ENCODE measurements around the gene ABCA5.
"Not testable (repeated sequence)": the region's sequence is repeated elsewhere in the genome, so short reads cannot be mapped to it uniquely, and the experiment has no call there.

The ABCA5 gene

DNA sequence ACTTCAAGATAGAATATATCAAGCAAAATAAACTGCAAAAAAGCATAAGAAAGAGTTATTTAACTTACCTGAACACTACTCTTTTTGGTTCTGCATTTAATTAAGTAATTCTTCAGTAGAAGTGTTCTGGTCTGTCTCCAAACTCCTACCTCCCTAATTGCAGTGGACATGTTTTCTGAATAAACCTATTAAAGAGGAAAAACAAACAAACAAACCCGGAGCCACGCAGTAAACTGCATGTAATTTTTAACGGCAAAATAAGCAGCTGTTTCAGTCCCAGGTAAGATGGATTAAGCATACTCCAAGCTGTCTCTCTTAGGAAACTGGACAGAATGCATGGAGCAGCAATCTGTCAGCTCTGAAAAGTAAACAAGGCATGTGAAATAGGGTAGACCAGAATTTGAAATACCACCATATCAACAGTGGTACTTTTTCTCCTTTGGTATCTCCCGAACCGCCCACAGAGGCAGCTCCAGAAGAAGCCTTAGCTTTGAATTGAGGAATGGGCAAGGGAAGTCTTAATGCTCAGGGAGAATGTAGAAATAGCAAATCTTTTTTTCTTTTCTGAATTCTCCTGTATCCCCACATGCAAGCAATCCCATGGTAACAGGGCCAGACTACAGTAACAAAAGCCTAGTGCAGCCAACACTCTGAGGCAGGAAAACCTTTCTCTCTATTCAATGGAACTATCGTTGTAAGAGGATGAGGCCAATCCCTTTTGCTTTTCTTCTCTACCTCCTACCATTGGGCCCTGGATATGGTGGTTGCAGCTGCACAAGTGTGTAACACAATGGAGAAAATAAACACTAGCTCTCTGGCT lies 12.5 kb downstream of the ABCA5 start:
- ATAC-seq (replicated peaks) (no peak), DNase-seq (no peak)
- no peak overlapping the region for H3K27ac Mint-ChIP-seq
- H3K9me3 Mint-ChIP-seq, result no peaks in the 10 kb centered on the region
- no peak overlapping the region for H3K4me3 Mint-ChIP-seq
- peaks cover 5 to 14% of the 10 kb centered on the region in 2 donors for H3K36me3 Mint-ChIP-seq
- peaks cover 2 to 5% of the 10 kb centered on the region in 2 donors for H3K4me1 Mint-ChIP-seq
- H3K27me3 Mint-ChIP-seq, result no peaks in the 10 kb centered on the region

DNA sequence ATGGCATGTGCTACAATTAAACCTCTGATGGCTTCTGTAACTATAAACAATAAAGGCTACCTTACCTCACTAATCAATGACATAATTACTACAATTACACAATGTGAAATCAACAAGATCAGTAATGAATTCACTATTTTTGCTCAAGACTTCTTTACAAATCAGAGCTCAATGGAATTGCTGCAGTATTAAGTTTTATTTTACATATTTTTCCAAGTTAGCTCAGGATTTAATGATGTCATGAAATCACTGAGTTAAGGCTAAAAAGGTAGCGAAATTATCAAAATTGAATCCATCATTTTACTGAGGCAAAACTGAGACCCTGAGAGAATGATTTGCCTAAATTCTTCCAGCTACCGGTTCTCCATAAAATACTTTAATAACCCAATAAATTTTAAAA lies 21.8 kb downstream of the ABCA5 start:
- H3K4me3 Mint-ChIP-seq, result no peak overlapping the region
- ATAC-seq (replicated peaks) (no peak), DNase-seq (no peak)
- no peak overlapping the region for H3K27ac Mint-ChIP-seq
- H3K4me1 Mint-ChIP-seq, result no peaks in the 10 kb centered on the region
- H3K36me3 Mint-ChIP-seq, result peaks cover 0 to 4% of the 10 kb centered on the region in 2 donors
- H3K27me3 Mint-ChIP-seq, result no peaks in the 10 kb centered on the region
- H3K9me3 Mint-ChIP-seq, result no peaks in the 10 kb centered on the region

DNA sequence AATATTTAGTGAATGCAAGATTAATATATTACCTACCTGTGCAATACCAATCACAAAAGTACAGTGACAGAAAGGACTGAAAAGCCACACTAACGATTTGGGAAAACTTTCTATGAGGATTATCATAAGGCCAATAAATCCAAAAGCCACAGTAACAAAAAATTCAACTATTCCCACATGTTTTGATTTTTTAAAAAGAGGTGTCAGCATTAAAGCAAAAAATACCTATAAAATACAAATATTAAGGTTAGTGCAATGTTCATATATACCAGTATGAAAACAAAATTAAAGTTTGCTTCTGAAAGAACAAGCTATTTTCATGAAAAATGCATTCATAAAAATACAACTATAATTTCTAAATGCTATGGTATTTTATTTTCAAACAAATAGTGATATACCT lies 24.3 kb downstream of the ABCA5 start:
- Mint-ChIP-seq H3K4me3 (no peak overlapping the region), H3K27ac (no peak overlapping the region), H3K4me1 (no peaks in the 10 kb centered on the region), H3K9me3 (peaks cover 0 to 4% of the 10 kb centered on the region in 2 donors), H3K36me3 (peaks cover 4 to 21% of the 10 kb centered on the region in 2 donors), H3K27me3 (no peaks in the 10 kb centered on the region)
- no peak for ATAC-seq (replicated peaks)
- DNase-seq, result no peak

DNA sequence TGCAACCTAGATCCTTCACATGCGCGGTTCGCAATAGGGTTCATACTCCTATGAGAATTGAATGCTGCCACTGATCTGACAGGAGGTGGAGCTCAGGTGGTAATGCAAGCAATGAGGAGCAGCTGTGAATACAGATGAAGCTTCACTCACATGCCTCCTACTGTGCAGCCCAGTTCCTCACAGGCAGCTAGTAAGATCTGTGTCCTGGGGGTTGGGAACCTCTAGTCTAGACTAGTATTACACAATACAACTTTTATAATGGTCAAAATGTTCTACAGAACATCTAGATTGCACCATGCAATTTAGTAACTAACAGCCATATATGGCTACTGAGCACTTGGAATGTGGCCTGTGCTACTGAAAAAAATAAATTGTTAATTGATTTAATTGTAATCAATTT lies 26.7 kb downstream of the ABCA5 start:
- DNase-seq (no peak), ATAC-seq (replicated peaks) (no peak)
- H3K9me3 Mint-ChIP-seq, result peaks cover 0 to 4% of the 10 kb centered on the region in 2 donors
- H3K27me3 Mint-ChIP-seq, result no peaks in the 10 kb centered on the region
- H3K4me1 Mint-ChIP-seq, result no peaks in the 10 kb centered on the region
- H3K27ac Mint-ChIP-seq, result no peak overlapping the region
- H3K4me3 Mint-ChIP-seq, result no peak overlapping the region
- peaks cover 10 to 25% of the 10 kb centered on the region in 2 donors for H3K36me3 Mint-ChIP-seq

DNA sequence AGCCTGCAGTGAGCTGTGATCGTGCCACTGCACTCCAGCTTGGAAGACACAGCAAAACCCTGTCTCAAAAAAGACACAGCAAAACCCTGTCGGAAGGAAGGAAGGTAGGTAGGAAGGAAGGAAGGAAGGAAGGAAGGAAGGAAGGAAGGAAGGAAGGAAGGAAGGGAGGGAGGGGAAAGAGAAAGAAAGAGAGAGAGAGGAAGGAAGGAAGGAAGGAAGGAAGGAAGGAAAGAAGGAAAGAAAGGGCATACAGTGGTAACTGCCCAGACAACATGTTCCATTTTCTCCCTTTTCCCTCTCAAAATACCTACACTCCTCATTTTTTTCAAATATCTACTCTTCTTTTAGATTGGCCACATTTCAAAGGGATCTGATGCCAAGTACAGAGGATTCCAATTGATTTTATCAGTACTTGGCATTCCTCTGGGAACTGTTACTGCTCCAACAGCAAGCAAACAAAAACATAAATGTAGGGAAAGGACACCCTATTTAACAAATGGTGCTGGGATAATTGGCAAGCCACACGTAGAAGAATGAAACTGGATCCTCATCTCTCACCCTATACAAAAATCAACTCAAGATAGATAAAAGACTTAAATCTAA lies 28.7 kb downstream of the ABCA5 start:
- not testable (repeated sequence) for DNase-seq; ATAC-seq (replicated peaks); H3K27ac Mint-ChIP-seq; H3K4me1 Mint-ChIP-seq; H3K27me3 Mint-ChIP-seq; H3K4me3 Mint-ChIP-seq; H3K9me3 Mint-ChIP-seq
- H3K36me3 Mint-ChIP-seq, result peaks cover 10 to 32% of the 10 kb centered on the region in 2 donors

- Mint-ChIP-seq H3K9me3 (no peaks in the 10 kb centered on the region), H3K4me1 (peaks cover 2% of the 10 kb centered on the region in 2 donors), H3K27ac (no peak overlapping the region), H3K36me3 (peaks cover 28 to 35% of the 10 kb centered on the region in 2 donors), H3K4me3 (no peak overlapping the region), H3K27me3 (no peaks in the 10 kb centered on the region)
- ATAC-seq (replicated peaks), result no peak
- no peak for DNase-seq
Measured at GRCh38 chr17:69287168-69287567, 39.8 kb downstream of the ABCA5 start.

GRCh38 chr17:69286257-69286656 lies 40.7 kb downstream of the ABCA5 start:
- Mint-ChIP-seq H3K9me3 (no peaks in the 10 kb centered on the region), H3K27me3 (no peaks in the 10 kb centered on the region), H3K36me3 (peaks cover 26 to 33% of the 10 kb centered on the region in 2 donors), H3K4me3 (no peak overlapping the region), H3K27ac (no peak overlapping the region), H3K4me1 (peaks cover 3 to 7% of the 10 kb centered on the region in 2 donors)
- ATAC-seq (replicated peaks), result no peak
- no peak for DNase-seq

DNA sequence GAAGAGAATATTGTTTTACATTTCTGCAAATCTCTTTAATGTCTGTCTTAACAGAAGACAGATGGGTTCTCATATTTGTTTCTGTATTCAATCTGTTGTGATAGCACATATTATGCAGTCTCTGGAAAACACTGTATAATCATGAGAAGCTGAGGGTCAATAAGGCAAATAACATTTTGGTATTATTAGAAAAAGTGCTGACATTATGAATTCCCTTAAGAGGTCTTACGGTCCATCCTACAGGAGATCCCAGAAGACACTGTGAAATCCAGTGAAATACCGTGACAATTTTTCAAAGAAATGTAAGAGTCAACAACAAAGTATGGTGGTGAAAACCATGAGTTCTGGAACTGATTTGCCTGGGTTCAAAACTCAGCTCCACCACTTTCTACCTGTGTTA lies 42.3 kb downstream of the ABCA5 start:
- no peaks in the 10 kb centered on the region for H3K27me3 Mint-ChIP-seq
- DNase-seq (no peak), ATAC-seq (replicated peaks) (no peak)
- H3K27ac Mint-ChIP-seq, result no peak overlapping the region
- H3K36me3 Mint-ChIP-seq, result peaks cover 26 to 36% of the 10 kb centered on the region in 2 donors
- H3K4me1 Mint-ChIP-seq, result peaks cover 3 to 7% of the 10 kb centered on the region in 2 donors
- H3K9me3 Mint-ChIP-seq, result no peaks in the 10 kb centered on the region
- no peak overlapping the region for H3K4me3 Mint-ChIP-seq

- no peaks in the 10 kb centered on the region for H3K9me3 Mint-ChIP-seq
- H3K4me3 Mint-ChIP-seq, result no peak overlapping the region
- peaks cover 25 to 37% of the 10 kb centered on the region in 2 donors for H3K36me3 Mint-ChIP-seq
- no peaks in the 10 kb centered on the region for H3K27me3 Mint-ChIP-seq
- no peak overlapping the region for H3K27ac Mint-ChIP-seq
- H3K4me1 Mint-ChIP-seq, result peaks cover 3 to 7% of the 10 kb centered on the region in 2 donors
- no peak for DNase-seq
- ATAC-seq (replicated peaks), result no peak
Measured at GRCh38 chr17:69282002-69282401, 44.9 kb downstream of the ABCA5 start.

GRCh38 chr17:69276279-69276678 lies 50.7 kb downstream of the ABCA5 start:
- not testable (repeated sequence) for ATAC-seq (replicated peaks); H3K4me1 Mint-ChIP-seq; H3K4me3 Mint-ChIP-seq; H3K27me3 Mint-ChIP-seq; H3K9me3 Mint-ChIP-seq; H3K27ac Mint-ChIP-seq; DNase-seq
- H3K36me3 Mint-ChIP-seq, result peaks cover 20 to 27% of the 10 kb centered on the region in 2 donors

GRCh38 chr17:69275751-69276150 lies 51.2 kb downstream of the ABCA5 start:
- H3K9me3 Mint-ChIP-seq, result no peaks in the 10 kb centered on the region
- ATAC-seq (replicated peaks) (no peak), DNase-seq (no peak)
- H3K27ac Mint-ChIP-seq, result no peak overlapping the region
- no peak overlapping the region for H3K4me3 Mint-ChIP-seq
- peaks cover 20 to 27% of the 10 kb centered on the region in 2 donors for H3K36me3 Mint-ChIP-seq
- H3K27me3 Mint-ChIP-seq, result no peaks in the 10 kb centered on the region
- H3K4me1 Mint-ChIP-seq, result no peaks in the 10 kb centered on the region

DNA sequence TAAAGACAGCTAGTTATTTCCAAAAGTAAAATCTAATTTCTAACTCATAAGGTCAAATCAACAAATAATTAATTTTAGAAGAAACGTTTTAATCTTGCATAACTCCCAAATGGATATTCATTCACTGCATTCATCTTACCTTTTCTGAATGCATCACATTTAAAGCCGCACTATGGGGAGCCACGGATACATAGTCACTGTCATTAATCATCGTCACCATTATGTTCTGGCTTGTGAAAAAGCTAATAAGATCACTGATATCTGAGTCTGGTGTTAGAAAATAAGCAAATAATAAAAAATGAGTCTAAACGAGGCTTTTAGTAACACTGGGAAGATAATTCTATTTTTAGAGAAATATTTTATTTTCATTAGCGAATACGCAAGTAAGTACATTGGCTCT lies 55.9 kb downstream of the ABCA5 start:
- no peak overlapping the region for H3K4me3 Mint-ChIP-seq
- DNase-seq, result no peak
- H3K9me3 Mint-ChIP-seq, result no peaks in the 10 kb centered on the region
- no peaks in the 10 kb centered on the region for H3K4me1 Mint-ChIP-seq
- ATAC-seq (replicated peaks), result no peak
- peaks cover 9 to 18% of the 10 kb centered on the region in 2 donors for H3K36me3 Mint-ChIP-seq
- H3K27me3 Mint-ChIP-seq, result no peaks in the 10 kb centered on the region
- H3K27ac Mint-ChIP-seq, result no peak overlapping the region

DNA sequence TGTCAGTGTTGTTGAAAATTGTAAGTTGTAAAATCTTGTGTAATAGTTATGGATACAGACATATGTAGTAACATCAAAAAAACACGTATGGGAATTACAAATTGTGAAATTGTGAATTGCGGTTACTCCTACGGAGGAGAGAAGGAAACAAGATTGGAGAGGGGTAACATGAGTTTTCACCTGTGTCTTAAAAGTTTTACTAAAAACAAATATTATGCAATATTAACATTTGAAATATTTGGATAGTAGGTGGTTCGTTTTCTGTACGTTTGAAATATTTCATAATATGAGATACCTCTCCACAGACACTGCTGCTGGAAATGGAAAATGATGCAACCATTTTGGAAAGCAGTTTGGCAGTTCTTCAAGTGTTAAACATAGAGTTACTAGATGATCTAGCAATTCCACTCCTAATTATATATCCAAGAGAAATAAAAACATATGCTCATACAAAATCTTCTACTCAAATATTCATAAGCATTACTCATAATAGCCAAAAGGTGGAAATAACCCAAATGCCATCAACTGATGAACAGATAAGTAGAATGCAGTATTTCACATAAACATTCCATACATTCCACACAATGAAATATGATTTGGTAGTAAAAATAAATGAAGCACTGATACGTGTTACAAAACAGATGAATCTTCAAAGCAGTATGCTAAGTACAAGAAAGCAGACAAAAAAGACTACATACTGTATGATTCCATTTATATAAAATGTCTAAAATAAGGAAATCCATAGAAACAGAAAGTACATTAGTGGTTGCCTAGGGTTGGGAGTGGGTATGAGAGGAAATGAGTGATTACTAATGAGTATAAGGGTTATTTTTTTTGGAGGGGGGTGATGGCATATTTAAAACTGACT lies 57.6 kb downstream of the ABCA5 start:
- Mint-ChIP-seq H3K4me1 (no peaks in the 10 kb centered on the region), H3K4me3 (no peak overlapping the region), H3K9me3 (no peaks in the 10 kb centered on the region), H3K36me3 (peaks cover 6 to 15% of the 10 kb centered on the region in 2 donors), H3K27ac (no peak overlapping the region), H3K27me3 (no peaks in the 10 kb centered on the region)
- no peak for ATAC-seq (replicated peaks)
- DNase-seq, result no peak

DNA sequence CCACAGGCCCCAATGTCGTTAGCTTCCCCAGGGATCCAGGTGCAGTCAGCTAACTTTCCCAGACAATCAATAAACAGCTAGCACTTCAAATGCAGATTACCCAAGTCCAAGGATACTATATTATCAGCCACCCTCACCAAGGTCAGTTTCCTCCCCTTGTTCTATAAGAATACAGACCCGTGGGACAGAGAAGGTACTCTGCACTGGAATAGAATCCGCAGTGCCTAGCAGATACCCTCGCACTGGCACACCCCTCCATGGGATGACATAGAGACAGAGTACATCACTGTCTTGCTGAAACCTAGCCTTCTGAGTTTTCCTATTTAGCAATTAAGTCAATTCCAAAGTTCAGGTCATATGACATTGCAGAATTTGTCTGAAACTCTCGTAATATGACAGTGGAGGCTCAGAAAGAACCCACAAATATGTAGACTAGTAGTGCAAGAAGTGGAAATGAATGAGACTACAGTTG lies 58.4 kb downstream of the ABCA5 start:
- no peak for ATAC-seq (replicated peaks)
- H3K4me3 Mint-ChIP-seq, result no peak overlapping the region
- no peaks in the 10 kb centered on the region for H3K4me1 Mint-ChIP-seq
- H3K36me3 Mint-ChIP-seq, result peaks cover 9 to 15% of the 10 kb centered on the region in 2 donors
- DNase-seq, result no peak
- no peaks in the 10 kb centered on the region for H3K27me3 Mint-ChIP-seq
- H3K9me3 Mint-ChIP-seq, result no peaks in the 10 kb centered on the region
- no peak overlapping the region for H3K27ac Mint-ChIP-seq

All from stimulated activated naive B cell treated with anti-CD40 and anti-IgM and Interleukin-4, amounts not matched to agents 10 μg/mL and 1 μg/mL and 100 μg/mL, for 72 hours (primary cell).